GM21723 (cell line): ENCODE measurements around the gene ADGRB2.
"Not testable (repeated sequence)": the region's sequence is repeated elsewhere in the genome, so short reads cannot be mapped to it uniquely, and the experiment has no call there.

ENCODE experiments used
- ATAC-seq: cut with Tn5 transposase; IDR thresholded peaks from one replicate; pipeline ENCODE4 v1.9.1; 2021; ENCODE audit warnings: mild to moderate bottlenecking, moderate library complexity; ENCODE audit not compliant: unreplicated experiment

ADGRB2 gene

DNA sequence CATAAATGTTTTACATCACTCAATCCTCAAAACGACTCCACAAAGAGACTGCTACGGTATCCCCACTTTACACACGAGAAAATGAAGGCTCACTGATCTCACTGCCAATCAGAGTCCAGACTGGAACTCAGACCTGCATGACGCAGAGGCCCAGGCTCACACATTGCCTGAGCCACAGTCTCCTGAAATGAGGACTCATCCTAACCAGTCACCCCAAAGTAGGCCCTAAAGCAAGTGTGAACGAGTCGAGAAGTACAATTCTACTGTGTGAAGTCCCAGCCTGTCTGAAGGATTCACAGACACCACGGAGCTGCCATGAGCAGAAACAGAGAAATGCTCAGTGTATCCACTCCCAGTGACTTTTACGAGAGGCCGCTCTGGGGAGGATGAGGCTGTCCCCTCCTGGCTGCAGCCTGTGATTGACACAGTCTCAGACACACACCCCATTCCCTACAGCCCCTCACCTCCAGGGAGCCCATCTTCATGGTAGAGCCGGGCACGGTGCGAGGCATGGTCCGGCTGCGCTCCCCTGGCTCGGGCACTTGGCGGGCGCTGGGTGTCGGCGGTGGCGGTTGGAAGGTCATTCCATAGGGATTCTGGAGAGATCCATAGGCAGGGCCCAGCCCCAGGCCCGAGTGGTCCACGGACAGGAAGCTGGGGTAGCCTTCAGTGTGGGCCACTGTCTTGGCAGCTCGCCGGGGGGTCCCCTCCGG lies 33.6 kb downstream of the ADGRB2 start:
- ATAC-seq = no peak

DNA sequence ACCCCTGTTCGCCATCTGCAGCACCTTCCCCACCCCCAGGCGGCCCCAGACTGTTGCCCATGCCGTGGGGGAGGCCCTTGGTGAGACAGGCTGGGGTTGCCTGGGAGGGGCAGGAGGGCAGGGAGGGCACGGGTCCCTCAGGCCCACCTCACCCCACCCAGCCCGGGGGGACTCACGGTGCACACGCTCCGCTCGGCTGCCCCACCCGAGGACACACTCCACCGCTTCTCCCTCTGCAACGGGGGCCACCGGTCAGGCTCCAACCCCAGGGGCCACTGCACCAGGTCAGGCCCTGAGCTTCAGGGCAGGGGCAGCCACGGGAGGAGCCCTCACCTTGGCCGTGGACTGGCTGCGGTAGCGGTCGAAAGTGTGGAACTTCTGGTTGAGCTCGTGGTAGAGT lies 36.3 kb downstream of the ADGRB2 start:
- no peak for ATAC-seq

DNA sequence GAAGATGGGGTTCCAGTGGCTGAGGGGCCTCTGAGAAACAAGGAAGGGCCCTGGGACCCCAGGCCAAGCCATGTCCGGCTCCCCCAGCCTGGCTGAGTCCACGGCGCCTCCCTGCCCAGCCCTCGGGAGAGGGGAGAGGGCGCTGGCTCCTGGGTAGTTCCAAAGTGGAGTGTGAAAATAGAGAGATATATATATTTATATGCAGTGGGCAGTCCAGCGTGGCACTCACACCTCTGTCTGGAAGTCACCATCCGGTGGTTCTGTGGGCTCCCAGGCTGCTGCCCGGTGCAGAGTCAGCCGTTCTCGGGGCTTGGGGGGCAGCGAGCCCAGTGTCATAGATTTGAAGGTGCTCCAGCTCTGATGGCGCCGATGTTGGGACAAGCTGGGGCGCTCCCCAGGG lies 36.9 kb downstream of the ADGRB2 start:
- no peak for ATAC-seq

DNA sequence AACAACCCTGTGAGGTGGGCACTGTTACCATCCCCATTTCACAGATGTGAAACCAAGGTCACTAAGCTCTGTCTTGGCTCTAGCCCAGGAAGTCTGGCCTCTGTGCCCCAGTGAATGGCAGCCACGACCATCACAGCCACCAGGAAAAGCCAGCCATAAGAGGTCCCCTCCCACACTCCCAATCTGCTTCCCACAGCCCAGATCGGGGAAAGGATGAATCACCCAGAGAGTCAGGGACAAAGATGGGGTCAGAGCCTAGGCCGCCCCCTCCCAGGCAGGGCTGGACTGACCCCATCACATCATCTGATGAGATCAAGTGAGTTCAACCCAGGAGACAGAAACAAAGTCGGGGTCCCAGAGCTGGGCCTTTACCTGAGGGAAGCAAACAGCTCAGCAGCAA lies 37.4 kb downstream of the ADGRB2 start:
- ATAC-seq = no peak

DNA sequence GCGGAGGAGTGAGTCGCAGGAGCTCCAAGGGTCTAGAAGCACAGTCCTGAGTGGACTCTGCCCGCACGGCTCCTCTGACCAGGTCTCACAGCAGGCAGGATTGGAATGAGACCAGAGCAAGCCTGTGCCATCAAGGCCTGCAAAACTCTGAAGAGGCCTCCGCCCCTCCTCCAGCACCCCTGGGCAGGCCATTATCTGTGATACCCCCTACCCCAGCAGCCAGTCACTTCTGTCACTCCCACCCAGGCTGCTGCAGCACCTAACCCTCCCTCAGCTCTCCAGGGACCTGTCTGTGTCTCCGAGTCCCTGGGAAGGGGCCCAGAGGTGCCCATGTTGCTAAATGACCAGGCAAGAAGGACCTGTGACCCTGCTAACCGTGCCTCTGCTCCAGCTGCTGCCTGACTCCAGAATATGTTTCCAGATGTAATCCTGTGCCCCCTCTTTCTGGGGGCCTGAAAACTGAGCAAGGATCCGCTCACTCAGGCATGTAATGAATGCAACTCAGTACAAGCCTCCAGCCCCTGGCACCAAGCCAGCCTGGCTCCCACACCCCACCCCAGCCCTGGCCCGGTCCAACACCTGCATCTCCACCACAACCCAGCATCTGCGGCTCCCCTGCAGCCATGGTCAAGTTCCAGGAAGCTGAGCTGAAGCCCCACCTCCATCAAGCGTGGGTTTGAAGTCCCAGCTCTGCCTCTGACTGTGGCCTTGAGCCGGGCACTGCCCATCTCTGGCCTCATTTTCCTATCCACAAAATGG lies 38.2 kb downstream of the ADGRB2 start:
- no peak for ATAC-seq

DNA sequence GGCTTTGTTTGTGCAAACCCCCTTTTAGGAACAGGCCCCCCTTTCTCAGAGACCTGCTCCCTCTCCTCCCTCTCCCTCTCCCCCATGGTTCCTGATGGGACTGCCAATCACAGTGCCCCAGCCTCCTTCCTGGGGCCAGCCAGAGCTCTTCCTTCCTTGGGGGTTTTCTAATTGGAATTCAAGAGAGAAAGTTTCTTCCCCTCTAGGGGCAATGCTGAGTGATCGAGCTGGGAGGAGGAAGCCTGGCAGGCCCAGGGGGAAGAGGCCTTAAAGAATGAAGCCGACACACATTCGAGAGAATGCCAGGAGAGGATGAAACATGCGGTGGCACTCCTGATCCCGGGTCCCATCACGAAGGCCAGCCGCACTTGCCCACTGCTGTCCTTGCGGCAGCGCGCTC lies 39.0 kb downstream of the ADGRB2 start:
- ATAC-seq = no peak

DNA sequence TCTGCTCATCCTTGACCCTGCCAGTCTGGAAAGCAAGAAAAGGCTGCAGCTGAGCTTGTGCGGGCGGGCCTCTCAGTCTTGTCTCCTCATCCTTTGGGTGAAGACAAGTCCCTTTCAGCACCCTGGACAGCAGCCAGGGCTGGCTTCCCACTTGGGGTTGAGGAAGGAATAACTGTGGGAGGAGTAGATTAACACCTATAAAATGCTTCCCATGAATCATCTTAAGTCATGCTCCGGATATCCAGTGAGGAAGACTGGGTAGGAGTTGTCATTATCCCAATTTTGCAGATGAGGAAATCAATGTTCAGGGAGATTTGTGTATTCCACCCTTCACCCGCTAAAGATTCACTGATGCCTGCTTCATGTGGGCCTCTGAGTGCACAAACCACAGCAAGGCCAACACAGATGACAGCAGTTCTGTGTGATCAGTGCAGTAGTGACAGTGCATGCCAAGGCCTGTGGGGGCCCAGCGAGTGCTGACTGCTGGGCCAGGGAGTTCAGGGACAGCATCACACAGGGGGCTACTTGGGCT lies 40.2 kb downstream of the ADGRB2 start:
- ATAC-seq = no peak

DNA sequence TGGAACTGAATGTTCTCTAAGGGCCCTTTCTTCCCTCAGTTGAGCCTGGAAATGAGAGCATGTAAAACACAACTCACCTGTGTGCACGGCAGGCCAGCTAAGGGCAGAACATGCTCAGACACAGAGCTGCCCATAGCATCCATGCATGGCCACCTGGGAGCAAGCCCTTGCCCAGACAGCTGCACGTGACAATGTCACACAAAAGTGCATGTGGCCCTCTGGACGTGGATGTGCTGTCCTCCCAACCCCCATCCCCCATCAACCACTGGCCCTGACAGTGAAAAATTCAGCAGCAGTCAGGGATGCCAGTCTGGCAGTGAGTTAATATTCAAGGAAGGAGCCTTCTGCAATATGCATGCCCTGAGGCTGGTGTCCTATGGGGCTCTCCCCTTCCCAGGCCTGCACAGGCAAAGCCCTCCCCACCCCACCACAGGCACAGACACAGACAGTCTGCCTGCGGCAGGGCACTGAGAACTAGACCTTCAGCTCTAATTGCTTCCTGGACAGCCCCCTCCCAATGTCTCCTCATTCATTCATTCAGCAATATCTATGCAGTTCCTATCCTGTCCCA lies 45.7 kb downstream of the ADGRB2 start:
- ATAC-seq = no peak

DNA sequence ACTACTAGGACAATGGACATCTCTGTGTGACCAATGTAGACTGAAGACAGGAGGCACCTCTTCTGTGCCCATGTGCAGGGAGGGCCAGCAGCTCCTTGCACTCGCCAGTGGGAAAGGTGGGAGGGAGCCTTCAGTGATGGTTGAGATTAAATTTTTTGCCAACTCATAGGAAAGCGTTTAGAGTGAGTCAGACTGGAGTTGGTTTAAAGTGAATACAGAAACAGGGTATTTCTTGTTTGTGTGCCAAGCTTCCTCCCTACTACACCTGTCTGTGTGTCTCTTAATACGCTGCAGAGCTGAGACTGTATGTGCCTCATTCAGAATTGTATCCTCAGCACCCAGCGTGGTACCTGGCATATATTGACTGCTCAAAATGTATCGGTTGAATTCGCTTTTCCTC lies 46.8 kb downstream of the ADGRB2 start:
- ATAC-seq = no peak

DNA sequence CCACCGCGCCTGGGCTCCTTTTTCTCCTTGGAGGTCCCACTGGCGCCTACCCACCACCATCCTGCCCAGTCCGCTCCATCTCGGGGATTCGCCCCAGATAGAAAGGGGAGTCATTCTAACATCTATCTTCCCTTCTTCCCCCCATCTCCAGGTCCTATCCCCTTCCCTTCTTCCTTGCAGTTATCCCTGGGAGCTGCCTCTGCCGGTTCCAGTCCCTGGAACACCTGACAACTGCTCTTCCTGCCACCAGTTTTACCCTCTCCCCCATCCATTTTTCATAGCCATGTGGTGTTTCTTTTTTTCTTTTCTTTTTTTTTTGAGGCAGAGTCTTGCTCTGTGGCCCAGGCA lies 48.3 kb downstream of the ADGRB2 start:
- no peak for ATAC-seq

DNA sequence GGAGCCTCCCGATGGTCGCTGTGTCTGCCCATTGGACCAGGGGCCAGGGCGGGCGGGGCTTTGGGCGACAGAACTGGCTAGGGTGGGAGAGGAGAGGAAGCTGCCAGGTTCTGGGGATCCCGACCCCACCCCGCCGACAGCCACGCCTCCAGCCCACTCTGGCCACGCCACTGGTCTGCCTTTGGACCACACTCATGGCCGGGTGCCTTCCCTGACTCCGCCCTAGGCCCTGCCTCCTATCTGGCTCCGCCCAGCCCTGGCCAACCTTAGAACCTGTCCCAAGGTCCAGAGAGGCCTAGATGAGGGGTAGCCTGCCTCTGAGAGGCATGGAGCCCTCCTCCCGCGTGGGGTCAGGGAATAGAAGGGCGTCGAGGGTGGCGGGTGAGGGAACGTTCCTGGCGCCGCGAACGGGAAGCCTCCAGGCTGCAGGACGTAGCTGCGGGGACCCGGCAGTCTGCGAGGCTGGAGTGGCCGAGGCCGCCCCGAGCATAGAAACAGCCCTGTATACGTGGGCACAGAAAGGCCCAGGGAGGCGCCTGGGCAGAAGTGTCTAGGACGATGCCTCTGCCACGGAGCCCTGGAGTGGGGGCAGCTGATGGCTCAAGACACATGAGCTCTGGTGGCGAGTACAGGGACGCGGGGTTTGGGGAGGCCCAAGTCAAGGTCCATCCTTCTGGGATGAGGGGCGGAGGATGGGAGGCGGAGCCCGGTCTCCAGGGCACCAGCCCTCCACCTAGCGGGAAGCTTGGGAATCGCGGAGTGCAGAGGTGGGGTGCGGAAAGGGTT lies 48.9 kb downstream of the ADGRB2 start:
- peak; percentile 69 for ATAC-seq

DNA sequence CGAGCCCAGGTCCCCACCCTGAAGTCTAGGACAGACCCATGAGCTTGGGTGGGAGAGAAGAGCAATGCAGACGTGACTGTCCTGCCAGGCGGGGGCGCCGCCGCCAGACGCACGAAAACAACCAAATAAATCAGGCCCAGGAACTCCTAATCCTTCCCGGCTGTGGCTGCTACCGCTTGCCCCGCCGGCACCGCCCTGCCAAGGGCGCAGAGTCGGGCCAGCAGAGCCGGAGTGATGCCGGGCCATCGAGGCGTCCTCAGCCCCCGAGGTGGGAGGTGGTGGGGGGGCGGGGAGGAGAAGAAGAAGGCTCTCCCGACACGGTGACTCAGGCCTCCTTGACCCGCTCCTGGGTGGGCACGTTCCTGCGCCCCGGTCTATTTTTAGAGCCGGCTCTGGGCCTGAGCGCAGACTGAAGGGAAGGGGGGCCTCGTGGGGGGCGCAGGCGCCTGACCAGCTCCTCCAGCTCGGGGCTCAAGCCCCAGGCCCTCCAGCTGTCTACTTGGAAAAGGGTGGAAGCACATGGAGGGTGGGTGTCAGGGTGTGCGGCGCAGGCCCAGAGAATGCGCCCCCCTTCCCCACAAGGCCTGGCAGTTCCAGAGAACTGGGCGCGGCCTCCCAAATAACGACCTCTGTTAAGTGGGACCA lies 49.6 kb downstream of the ADGRB2 start:
- no peak for ATAC-seq

DNA sequence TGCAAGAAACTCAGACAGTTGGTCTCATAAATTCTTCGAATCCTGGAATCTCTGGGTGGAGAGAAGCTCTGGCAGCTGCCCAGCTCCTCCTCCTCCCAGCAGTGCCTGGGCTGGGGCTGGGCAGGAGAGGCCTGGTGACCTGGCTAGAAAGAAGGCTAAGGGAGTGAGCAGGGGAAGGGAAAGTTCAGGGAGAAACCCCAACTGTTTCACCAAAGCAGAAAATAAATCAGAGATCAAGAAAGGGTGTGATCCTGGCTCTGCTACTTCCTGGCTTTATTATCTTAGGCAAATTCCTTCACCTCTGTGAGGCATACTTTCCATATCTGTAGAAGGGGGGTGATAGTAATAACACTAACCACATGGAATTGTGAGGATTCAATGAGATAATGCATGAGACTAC lies 51.5 kb downstream of the ADGRB2 start:
- no peak for ATAC-seq

DNA sequence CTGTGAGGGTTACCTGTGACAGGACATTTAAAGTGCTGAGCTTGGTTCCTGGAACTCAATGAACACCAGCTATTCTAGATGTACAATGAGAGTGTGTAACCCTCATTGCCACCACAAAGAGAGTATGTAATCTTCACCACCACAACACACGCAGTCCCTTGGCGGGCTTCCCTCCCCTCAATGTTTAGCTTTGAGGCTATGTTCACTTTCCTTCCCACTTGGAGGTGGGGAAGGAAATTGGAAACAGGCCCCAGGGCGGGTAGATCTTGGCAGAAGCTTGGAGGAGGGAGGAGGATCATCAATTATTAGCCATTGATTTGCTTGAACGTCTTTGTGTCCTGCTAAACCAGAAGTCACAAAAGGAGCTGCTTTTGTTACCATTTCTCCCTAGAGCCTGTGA lies 52.1 kb downstream of the ADGRB2 start:
- ATAC-seq = no peak

DNA sequence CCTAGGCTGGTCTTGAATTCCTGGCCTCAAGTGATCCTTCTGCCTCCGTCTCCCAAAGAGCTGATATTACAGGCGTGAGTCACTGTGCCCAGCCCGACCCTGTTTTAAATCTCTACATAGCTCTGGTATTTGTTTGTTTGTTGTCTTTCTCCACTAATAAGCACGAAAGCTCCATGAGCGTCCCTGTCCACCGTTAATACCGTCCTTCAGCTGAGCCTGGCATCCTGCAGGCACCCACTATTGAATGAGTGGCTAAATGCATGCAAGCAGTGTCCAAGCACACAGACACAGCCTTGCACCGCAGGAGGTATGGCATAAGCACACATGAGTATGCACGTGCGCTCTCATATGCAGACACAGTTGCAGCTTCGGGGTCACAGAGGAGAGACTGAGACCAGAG lies 55.8 kb downstream of the ADGRB2 start:
- ATAC-seq = no peak

DNA sequence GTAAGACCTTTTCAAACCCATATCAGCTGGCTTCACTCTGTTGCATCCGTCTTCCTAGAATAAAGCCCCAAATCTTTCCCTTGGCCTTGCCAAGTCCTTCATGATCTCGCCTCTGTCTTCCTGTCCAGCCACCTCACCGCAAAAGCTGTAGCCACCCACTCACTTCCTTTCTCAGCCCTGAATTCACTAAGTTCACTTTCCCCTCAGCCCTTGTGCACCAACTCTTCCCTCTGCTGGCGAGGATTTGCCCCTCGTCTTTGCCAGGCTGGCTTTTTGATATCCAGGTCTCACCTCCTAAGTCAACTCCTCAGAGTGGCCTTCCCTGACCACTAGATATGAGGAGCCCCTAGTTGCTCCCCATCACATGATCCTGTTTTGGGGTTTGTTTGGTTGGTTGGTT lies 56.4 kb downstream of the ADGRB2 start:
- ATAC-seq = no peak

DNA sequence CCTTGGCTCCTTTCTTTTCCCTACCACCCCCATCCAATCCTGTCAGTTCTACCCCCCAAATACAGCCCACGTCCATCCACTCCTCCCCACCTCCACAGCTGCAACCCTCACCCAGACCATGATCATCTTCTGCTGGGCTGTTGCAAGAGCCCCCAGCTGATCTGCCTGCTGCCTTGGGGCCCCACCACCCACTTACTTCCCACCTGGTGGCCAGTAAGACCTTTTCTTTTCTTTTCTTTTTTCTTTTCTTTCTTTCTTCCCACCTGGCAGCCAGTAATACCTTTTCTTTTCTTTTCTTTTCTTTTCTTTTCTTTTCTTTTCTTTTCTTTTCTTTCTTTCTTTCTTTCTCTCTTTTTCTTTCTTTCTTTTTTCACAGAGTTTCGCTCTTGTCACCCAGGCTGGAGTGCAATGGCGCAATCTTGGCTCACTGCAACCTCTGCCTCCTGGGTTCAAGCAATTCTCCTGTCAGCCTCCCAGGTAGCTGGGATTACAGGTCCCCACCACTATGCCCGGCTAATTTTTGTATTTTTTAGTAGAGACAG lies 57.0 kb downstream of the ADGRB2 start:
- not testable (repeated sequence) for ATAC-seq

DNA sequence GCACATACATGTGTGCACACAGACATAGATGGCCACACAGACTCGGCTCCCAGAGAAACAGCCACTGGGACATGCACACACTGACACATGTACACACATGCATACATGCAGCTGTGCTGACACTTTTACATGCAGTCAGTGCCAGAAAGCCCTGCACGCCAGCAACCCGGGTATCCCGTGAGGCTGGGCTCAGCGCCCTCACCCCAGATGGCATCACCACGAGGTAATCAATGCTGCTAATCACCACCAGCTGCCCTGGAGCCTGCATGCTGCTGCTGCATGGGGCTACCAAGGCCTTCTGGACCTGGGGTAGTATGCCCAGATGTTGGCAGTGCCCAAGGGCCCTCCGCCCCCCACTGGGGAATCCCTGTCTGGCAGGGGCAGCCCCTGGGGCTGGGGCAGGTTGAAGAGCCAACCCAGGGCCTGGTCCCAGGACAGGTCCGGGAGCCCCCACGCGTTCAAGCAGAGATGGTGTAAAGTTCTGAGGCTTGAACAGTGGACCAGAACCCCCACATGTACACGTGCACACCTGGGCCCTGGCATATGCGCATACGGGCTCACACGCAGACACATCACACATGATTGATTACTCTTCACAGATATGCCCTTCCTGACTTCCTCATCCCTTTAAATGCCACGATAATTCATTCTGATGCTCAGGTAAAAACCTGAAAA lies 57.6 kb downstream of the ADGRB2 start:
- ATAC-seq = no peak

DNA sequence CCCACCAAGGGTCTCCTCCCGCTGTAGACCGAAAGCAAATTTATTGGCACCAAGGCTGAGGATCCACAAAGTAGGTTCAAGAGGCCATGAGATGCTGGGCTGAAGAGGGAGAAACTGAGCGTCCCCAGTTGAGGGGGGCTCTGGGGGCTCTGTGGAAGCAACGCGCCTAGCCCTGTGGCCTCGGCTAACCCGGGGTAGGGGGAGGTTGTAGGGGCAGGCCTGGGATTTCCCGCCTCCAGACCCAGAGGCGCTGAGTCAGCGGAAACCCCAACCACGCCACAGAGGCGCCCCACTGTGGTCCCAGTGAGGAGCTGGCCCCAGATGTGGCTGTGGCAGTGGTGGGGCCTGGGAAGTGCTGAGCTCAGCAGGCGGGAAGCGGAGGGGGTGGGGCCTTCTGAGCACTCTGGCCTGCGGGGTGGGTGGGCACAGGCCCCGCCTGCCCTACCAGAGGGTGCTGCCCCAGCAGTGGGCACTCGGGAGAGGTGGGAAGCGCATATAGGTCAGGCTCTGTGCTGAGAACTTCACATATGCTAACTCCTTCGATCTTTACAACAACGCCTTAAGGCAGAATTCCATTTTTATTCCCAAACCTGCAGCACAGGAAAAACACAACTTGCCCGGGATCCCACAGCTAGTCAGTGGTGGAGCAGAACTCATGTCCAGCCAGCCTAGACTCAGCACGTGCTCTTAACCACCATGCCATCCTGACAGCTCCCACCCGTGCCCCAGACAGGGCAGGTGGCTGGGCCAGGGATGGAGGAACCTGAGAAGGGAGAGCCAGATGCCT lies 58.9 kb downstream of the ADGRB2 start:
- no peak for ATAC-seq
